ENCODE measurements around the gene LRP5. TPM values are rescaled to one million over a fixed set of nuclear protein-coding genes. Genes with fewer than 3 reads are reported as not detected.

LRP5 gene
- total RNA-seq, 1 experiment from 2014 or later: 55.2 TPM

DNA sequence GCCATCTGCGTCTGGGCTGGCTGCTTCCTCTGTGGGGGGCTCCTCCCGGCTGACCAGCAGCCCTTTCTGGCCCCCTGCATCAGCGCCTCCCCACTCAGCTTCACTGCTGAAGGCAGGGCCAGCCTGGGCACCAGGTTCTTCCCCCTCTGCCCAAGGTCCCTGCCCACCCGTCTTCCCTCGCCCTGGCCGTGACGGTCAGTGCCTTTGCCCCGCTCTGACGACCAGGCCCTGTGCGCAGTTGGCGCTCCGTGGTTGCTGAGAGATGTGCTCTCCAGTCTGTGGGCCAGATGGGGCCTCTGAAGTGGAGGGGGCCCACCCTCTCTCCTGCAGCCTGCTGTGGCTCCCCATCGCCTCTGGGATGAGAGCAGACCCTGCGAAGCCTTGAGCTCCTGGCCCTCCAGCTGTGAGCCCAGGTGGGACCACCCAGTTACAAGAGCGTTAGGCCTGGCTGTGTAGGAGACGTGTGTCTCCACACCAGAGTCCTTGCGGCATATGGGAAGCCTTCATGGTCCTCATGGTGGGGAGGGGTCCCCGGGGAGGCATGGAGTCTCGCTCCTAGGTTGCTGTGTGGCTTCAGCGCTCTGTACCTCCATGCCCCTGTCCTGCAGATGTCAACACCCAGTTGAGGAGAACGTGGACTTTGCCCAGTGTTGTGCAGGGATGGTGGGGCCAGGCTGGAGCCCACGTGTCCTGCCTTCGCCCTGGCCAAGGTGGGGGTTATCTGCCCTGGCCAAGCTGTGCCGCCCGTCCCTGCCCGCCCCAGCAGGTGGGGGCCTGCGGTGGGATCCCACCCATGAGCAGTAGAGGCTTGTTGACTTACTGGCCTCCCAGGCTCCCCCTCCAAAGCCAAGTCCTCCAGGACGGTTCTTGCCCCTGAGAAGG is 14.2 kb downstream of the LRP5 start:
- ChIA-PET RAD21 (ENCODE audit: low non-redundant PET in 1 of 2, low total read pairs in 2 of 2, uncharacterized antibody in 2 of 2, unreplicated experiment in 2 of 2) (no interaction called here), CTCF (no interaction called here), POLR2A (no interaction called here)
- Histone ChIP-seq H3K27ac (ENCODE audit: low read depth, low read length) (no peak overlapping the region), H3K9me2 (ENCODE audit: insufficient read depth) (no peaks in the 10 kb centered on the region), H2AFZ (ENCODE audit: low read depth, low read length, poor library complexity, severe bottlenecking) (no peak overlapping the region), H3K36me3 (ENCODE audit: control insufficient read depth in 1 of 2, insufficient read depth in 2 of 2, low read length in 2 of 2) (no peaks in the 10 kb centered on the region), H3K27me3 (ENCODE audit: insufficient read depth, low read length) (no peaks in the 10 kb centered on the region), H3K4me1 (ENCODE audit: control insufficient read depth in 1 of 2, insufficient read depth in 2 of 2, low read length in 2 of 2) (peaks cover 3 to 6% of the 10 kb centered on the region in 2 experiments; a peak in 2 of 4 replicates), H4K20me1 (ENCODE audit: insufficient read depth) (no peaks in the 10 kb centered on the region), H3K79me2 (ENCODE audit: insufficient read depth, low read length) (peaks cover 71% of the 10 kb centered on the region), H3K9ac (ENCODE audit: low read length) (no peak overlapping the region), H3K4me2 (ENCODE audit: low read length) (no peak overlapping the region), H3K9me3 (ENCODE audit: control insufficient read depth in 1 of 2, insufficient read depth in 1 of 2, low read depth in 1 of 2, low read length in 2 of 2) (no peaks in the 10 kb centered on the region), H3K4me3 (replicated peaks in 1 of 2; ENCODE audit: low read depth in 1 of 2, low read length in 2 of 2) (no peak overlapping the region)
- ATAC-seq: no peak
- intact Hi-C loops (cut with micrococcal nuclease): no loop called here
- TF ChIP-seq, protein P1, sequence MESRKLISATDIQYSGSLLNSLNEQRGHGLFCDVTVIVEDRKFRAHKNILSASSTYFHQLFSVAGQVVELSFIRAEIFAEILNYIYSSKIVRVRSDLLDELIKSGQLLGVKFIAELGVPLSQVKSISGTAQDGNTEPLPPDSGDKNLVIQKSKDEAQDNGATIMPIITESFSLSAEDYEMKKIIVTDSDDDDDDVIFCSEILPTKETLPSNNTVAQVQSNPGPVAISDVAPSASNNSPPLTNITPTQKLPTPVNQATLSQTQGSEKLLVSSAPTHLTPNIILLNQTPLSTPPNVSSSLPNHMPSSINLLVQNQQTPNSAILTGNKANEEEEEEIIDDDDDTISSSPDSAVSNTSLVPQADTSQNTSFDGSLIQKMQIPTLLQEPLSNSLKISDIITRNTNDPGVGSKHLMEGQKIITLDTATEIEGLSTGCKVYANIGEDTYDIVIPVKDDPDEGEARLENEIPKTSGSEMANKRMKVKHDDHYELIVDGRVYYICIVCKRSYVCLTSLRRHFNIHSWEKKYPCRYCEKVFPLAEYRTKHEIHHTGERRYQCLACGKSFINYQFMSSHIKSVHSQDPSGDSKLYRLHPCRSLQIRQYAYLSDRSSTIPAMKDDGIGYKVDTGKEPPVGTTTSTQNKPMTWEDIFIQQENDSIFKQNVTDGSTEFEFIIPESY (IDR thresholded peaks at IDR 0.05; ENCODE audit: extremely low read depth, insufficient replicate concordance, low read length): no peak
- TF ChIP-seq SP1 (IDR thresholded peaks at IDR 0.05; ENCODE audit: low read depth): no peak
- TF ChIP-seq YY1 (IDR thresholded peaks at IDR 0.05; ENCODE audit: extremely low read depth, insufficient replicate concordance, low read depth, low read length): no peak
- TF ChIP-seq RAD21 (IDR thresholded peaks at IDR 0.05; ENCODE audit: low read depth): no peak
- TF ChIP-seq EZH2 (IDR thresholded peaks at IDR 0.05): no peak
- no peak for TF ChIP-seq CEBPB (IDR thresholded peaks at IDR 0.05; ENCODE audit: low read depth)
- no peak for TF ChIP-seq EGR1 (IDR thresholded peaks at IDR 0.05; ENCODE audit: low read depth)
- TF ChIP-seq POLR2AphosphoS5 (IDR thresholded peaks at IDR 0.05; ENCODE audit: low read depth, low read length): no peak
- no peak for TF ChIP-seq ZFX (IDR thresholded peaks at IDR 0.05)
- no peak for TF ChIP-seq CBX3 (IDR thresholded peaks at IDR 0.05; ENCODE audit: low read depth)
- no peak for TF ChIP-seq POLR2A (IDR thresholded peaks at IDR 0.05; ENCODE audit: borderline replicate concordance, extremely low read depth, insufficient read depth, insufficient read length)
- TF ChIP-seq, protein P2, sequence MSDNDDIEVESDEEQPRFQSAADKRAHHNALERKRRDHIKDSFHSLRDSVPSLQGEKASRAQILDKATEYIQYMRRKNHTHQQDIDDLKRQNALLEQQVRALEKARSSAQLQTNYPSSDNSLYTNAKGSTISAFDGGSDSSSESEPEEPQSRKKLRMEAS (IDR thresholded peaks at IDR 0.05): no peak
- no peak for TF ChIP-seq FOSL1 (IDR thresholded peaks at IDR 0.05; ENCODE audit: low read depth)
- TF ChIP-seq, protein P3, sequence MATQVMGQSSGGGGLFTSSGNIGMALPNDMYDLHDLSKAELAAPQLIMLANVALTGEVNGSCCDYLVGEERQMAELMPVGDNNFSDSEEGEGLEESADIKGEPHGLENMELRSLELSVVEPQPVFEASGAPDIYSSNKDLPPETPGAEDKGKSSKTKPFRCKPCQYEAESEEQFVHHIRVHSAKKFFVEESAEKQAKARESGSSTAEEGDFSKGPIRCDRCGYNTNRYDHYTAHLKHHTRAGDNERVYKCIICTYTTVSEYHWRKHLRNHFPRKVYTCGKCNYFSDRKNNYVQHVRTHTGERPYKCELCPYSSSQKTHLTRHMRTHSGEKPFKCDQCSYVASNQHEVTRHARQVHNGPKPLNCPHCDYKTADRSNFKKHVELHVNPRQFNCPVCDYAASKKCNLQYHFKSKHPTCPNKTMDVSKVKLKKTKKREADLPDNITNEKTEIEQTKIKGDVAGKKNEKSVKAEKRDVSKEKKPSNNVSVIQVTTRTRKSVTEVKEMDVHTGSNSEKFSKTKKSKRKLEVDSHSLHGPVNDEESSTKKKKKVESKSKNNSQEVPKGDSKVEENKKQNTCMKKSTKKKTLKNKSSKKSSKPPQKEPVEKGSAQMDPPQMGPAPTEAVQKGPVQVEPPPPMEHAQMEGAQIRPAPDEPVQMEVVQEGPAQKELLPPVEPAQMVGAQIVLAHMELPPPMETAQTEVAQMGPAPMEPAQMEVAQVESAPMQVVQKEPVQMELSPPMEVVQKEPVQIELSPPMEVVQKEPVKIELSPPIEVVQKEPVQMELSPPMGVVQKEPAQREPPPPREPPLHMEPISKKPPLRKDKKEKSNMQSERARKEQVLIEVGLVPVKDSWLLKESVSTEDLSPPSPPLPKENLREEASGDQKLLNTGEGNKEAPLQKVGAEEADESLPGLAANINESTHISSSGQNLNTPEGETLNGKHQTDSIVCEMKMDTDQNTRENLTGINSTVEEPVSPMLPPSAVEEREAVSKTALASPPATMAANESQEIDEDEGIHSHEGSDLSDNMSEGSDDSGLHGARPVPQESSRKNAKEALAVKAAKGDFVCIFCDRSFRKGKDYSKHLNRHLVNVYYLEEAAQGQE (IDR thresholded peaks at IDR 0.05; ENCODE audit: low read depth): no peak
- no peak for TF ChIP-seq JUND (IDR thresholded peaks at IDR 0.05)
- TF ChIP-seq ZNF274 (IDR thresholded peaks at IDR 0.05; ENCODE audit: low read depth, low read length): no peak
- TF ChIP-seq SRF (IDR thresholded peaks at IDR 0.05; ENCODE audit: low read depth): no peak
- no peak for TF ChIP-seq ELF1 (IDR thresholded peaks at IDR 0.05; ENCODE audit: borderline replicate concordance, low read depth)
- TF ChIP-seq, protein P4, sequence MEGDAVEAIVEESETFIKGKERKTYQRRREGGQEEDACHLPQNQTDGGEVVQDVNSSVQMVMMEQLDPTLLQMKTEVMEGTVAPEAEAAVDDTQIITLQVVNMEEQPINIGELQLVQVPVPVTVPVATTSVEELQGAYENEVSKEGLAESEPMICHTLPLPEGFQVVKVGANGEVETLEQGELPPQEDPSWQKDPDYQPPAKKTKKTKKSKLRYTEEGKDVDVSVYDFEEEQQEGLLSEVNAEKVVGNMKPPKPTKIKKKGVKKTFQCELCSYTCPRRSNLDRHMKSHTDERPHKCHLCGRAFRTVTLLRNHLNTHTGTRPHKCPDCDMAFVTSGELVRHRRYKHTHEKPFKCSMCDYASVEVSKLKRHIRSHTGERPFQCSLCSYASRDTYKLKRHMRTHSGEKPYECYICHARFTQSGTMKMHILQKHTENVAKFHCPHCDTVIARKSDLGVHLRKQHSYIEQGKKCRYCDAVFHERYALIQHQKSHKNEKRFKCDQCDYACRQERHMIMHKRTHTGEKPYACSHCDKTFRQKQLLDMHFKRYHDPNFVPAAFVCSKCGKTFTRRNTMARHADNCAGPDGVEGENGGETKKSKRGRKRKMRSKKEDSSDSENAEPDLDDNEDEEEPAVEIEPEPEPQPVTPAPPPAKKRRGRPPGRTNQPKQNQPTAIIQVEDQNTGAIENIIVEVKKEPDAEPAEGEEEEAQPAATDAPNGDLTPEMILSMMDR (IDR thresholded peaks at IDR 0.05 in 2 of 3, conservative IDR thresholded peaks at IDR 0.05 in 1 of 3; ENCODE audit: borderline replicate concordance in 1 of 3, insufficient read depth in 1 of 3, low read depth in 2 of 3, low read length in 2 of 3): no peak
- TF ChIP-seq EZH2phosphoT487 (IDR thresholded peaks at IDR 0.05; ENCODE audit: borderline replicate concordance): no peak
- no TSS peak for BruUV-seq (replicated peaks)
- DNase-seq (ENCODE audit: low read depth, low spot score): no peak

All from HCT116 (cell line).